ENCODE data around the gene ITGAE.

The ITGAE gene

GRCh38 chr17:3808701-3809100 is 7.7 kb upstream of the ITGAE start:
- peaks cover 65% of the 10 kb centered on the region for H3K36me3 ChIP-seq
- no peak for DNase-seq

GRCh38 chr17:3805581-3805980 is 4.6 kb upstream of the ITGAE start:
- Histone ChIP-seq H3K4me3 (ENCODE audit: low read depth, low read length) (no peak overlapping the region), H3K36me3 (peaks cover 38% of the 10 kb centered on the region), H3K27ac (no peak overlapping the region), H3K27me3 (ENCODE audit: insufficient read depth, low read depth, severe bottlenecking) (no peaks in the 10 kb centered on the region), H3K9me3 (ENCODE audit: severe bottlenecking) (no peaks in the 10 kb centered on the region)
- no peak for DNase-seq
- no peak for TF ChIP-seq CTCF (IDR thresholded peaks at IDR 0.05; ENCODE audit: low read depth, low read length)

More at GRCh38 chr17:3808701-3809100, 7.7 kb upstream of the ITGAE start:
- no peak for TF ChIP-seq CTCF (IDR thresholded peaks at IDR 0.05; ENCODE audit: low read depth, low read length)
- no peaks in the 10 kb centered on the region for H3K27me3 ChIP-seq (ENCODE audit: insufficient read depth, low read depth, severe bottlenecking)
- H3K4me3 ChIP-seq (ENCODE audit: low read depth, low read length): no peak overlapping the region
- H3K9me3 ChIP-seq (ENCODE audit: severe bottlenecking): no peaks in the 10 kb centered on the region
- H3K27ac ChIP-seq: no peak overlapping the region

DNA sequence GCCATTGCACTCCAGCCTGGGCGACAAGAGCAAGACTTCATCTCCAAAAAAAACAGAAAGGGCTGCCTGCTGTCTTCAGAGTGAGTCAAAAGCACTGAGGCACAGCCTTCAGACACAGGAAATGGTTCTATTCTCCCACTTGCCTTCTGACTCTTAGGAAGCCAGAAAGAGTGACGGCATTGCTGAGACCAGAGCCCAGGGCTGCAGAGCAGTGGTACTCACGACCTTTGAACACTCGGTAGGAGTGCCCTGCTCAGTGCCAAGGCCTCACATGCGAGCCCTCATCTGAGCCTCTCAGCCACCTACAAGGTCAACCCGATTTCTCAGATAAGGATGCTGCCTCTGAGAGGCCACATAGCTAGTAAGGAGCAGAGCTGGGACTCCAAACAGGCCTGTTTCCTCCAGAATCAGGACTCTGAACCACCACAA is 3.5 kb upstream of the ITGAE start:
- Histone ChIP-seq H3K9me3 (ENCODE audit: severe bottlenecking) (no peaks in the 10 kb centered on the region), H3K36me3 (peaks cover 28% of the 10 kb centered on the region), H3K27me3 (ENCODE audit: insufficient read depth, low read depth, severe bottlenecking) (no peaks in the 10 kb centered on the region), H3K4me3 (ENCODE audit: low read depth, low read length) (no peak overlapping the region), H3K27ac (no peak overlapping the region)
- TF ChIP-seq CTCF (IDR thresholded peaks at IDR 0.05; ENCODE audit: low read depth, low read length): no peak
- no peak for DNase-seq

DNA sequence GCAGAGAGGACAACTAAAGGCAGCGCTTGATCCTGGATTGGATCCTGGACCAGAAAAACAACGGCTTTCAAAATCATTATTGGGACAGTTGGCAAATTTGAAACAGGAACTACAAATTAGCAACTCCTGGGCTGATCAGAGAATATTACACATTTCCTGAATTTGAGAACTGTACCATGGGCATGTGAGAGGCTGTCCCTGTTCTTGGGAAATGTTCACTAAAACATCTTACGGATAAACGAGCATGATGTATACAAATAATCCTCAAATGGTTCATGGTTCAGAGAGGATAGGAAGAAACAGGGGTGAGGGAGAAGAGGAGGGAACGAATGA is 2.3 kb upstream of the ITGAE start:
- Histone ChIP-seq H3K36me3 (peaks cover 19% of the 10 kb centered on the region), H3K9me3 (ENCODE audit: severe bottlenecking) (no peaks in the 10 kb centered on the region), H3K27me3 (ENCODE audit: insufficient read depth, low read depth, severe bottlenecking) (no peaks in the 10 kb centered on the region), H3K27ac (no peak overlapping the region), H3K4me3 (ENCODE audit: low read depth, low read length) (no peak overlapping the region)
- no peak for DNase-seq
- no peak for TF ChIP-seq CTCF (IDR thresholded peaks at IDR 0.05; ENCODE audit: low read depth, low read length)

- no peak overlapping the region for H3K4me3 ChIP-seq (ENCODE audit: low read depth, low read length)
- H3K9me3 ChIP-seq (ENCODE audit: severe bottlenecking): no peaks in the 10 kb centered on the region
- H3K27me3 ChIP-seq (ENCODE audit: insufficient read depth, low read depth, severe bottlenecking): no peaks in the 10 kb centered on the region
- DNase-seq: no peak
- H3K36me3 ChIP-seq: peaks cover 14% of the 10 kb centered on the region
- no peak for TF ChIP-seq CTCF (IDR thresholded peaks at IDR 0.05; ENCODE audit: low read depth, low read length)
- no peak overlapping the region for H3K27ac ChIP-seq
These were observed 1.7 kb upstream of the ITGAE start for GRCh38 chr17:3802461-3803307.

GRCh38 chr17:3801792-3802191 is 804 bp upstream of the ITGAE start:
- no peaks in the 10 kb centered on the region for H3K9me3 ChIP-seq (ENCODE audit: severe bottlenecking)
- peaks cover 6% of the 10 kb centered on the region for H3K36me3 ChIP-seq
- H3K27me3 ChIP-seq (ENCODE audit: insufficient read depth, low read depth, severe bottlenecking): no peaks in the 10 kb centered on the region
- no peak overlapping the region for H3K4me3 ChIP-seq (ENCODE audit: low read depth, low read length)
- no peak for DNase-seq
- TF ChIP-seq CTCF (IDR thresholded peaks at IDR 0.05; ENCODE audit: low read depth, low read length): no peak
- H3K27ac ChIP-seq: no peak overlapping the region
